ENCODE data around the gene SFXN3. TPM values are rescaled to one million over a fixed set of nuclear protein-coding genes. Genes with fewer than 3 reads are reported as not detected.
A peak's percentile ranks its signal among the peaks of the same experiment; 100 is the strongest.

SFXN3 gene
- total and polyA plus RNA-seq, 2 of the 13 experiments (the other 11 are each of a cell fraction or from before 2014, with no cell fraction given) = 16.8 to 71.5 TPM

DNA sequence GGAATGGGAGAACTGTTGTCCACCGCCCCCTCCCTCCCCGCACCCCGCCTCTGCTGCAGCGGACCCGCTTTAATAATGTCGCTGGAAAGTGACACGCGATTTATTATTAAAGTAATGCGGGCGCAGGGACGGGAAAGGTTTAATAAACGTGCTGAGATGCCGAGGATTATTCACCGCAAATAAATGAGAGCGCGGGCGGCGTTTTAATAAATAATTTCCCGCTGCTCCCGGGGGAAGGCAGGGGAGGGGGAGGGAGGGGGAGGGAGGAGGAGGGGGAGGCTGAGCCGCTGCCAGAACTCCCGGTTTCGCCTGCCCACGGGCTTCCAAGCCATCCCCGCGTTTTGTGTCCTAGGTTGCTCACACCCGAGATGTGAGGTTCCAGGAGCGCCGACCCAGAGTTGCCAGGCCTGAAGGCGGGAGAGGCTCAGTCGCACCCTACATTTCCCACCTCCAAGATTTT is 35.9 kb downstream of the SFXN3 start:
- no peak for FAIRE-seq
- no peak for DNase-seq (ENCODE audit: low spot score)
- peak overlapping the region; percentile 73 for H3K9ac ChIP-seq (ENCODE audit: insufficient read depth, low read depth, low read length)
- CTCF ChIA-PET (ENCODE audit: low intra/inter-chr PET ratio, low total read pairs) = interaction anchor here (1.4 to 3.8 kb wide), 4 partner anchors 8 to 48 kb away, joined by 3 to 45 read pairs (median 18); no protein-coding TSS in a partner anchor
- no peaks in the 10 kb centered on the region for H4K20me1 ChIP-seq (ENCODE audit: insufficient read depth, low read length)
- BruUV-seq (replicated peaks) = no TSS peak
- peaks cover 34% of the 10 kb centered on the region for H3K4me1 ChIP-seq (ENCODE audit: insufficient read depth, low read length)
- no peaks in the 10 kb centered on the region for H3K36me3 ChIP-seq (replicated peaks in 1 of 2; ENCODE audit: control insufficient read depth in 1 of 2, insufficient read depth in 2 of 2, low read length in 2 of 2)
- H3K4me2 ChIP-seq (ENCODE audit: low read depth, low read length) = peak overlapping the region; percentile 99
- POLR2A ChIA-PET = interaction anchor here (0.8 to 9.0 kb wide), 9 partner anchors 11 to 75 kb away, joined by 3 to 141 read pairs (median 4); no protein-coding TSS in a partner anchor
- intact Hi-C loops (cut with micrococcal nuclease; ENCODE audit: unreplicated experiment) (loop anchor here (1.0 to 5.0 kb wide), 3 partner anchors 26 to 48 kb away; partner anchors contain the start of genes PDZD7 and SFXN3), in situ Hi-C loops (cut with HindIII; ENCODE audit: extremely low pct_ligation_motif_present, low pct_unique_long_range_greater_than_20kb) (loop anchor here (5.0 kb wide), 1 partner anchor 35 kb away; the partner anchor contains the start of genes PDZD7 and SFXN3)
- 1% methylated on average over 31 of the region's 31 CpGs for WGBS (ENCODE audit: low lambda C conversion rate)
- H3K27ac ChIP-seq (ENCODE audit: extremely low read length, insufficient read depth, low read length) = peak overlapping the region; percentile 81
- peaks cover 2 to 16% of the 10 kb centered on the region in 2 experiments; a peak in 4 of 5 replicates for H3K27me3 ChIP-seq (ENCODE audit: control insufficient read depth in 1 of 2, insufficient read depth in 2 of 2, low read length in 2 of 2)
- H3K79me2 ChIP-seq (ENCODE audit: insufficient read depth, low read length) = peaks cover 18% of the 10 kb centered on the region
- ATAC-seq = peak; percentile 1; the same call in 2 of the 3 replicates
- H3K4me3 ChIP-seq (replicated peaks in 1 of 3; ENCODE audit: insufficient read depth in 1 of 3, low read depth in 2 of 3, low read length in 3 of 3) = peak overlapping the region; percentile 60 to 81 (median 62)
- no peaks in the 10 kb centered on the region for H3K9me3 ChIP-seq (ENCODE audit: low read length)
- no peak overlapping the region for H2AFZ ChIP-seq (ENCODE audit: low read length)
- TF ChIP-seq FOXM1 (CRISPR knock-in tag; IDR thresholded peaks at IDR 0.05) (no peak), ZNF776 (CRISPR knock-in tag; IDR thresholded peaks at IDR 0.05) (no peak), RBM39 (IDR thresholded peaks at IDR 0.05; ENCODE audit: low read depth, low read length, poor library complexity, severe bottlenecking) (no peak), ZSCAN31 (CRISPR knock-in tag; IDR thresholded peaks at IDR 0.05; ENCODE audit: low read depth) (0 out of 2 replicates have a peak, but pooled peaks have one; percentile 4), GTF3A (CRISPR knock-in tag; conservative IDR thresholded peaks at IDR 0.05) (no peak), ZFAT (CRISPR knock-in tag; conservative IDR thresholded peaks at IDR 0.05) (no peak), EHMT2 (IDR thresholded peaks at IDR 0.05; ENCODE audit: borderline replicate concordance, low read depth, low read length) (no peak), ZNF781 (CRISPR knock-in tag; IDR thresholded peaks at IDR 0.05; ENCODE audit: borderline replicate concordance, not compliant biosample characterization) (no peak), MED13 (CRISPR knock-in tag; IDR thresholded peaks at IDR 0.05) (no peak), ZNF101 (CRISPR knock-in tag; IDR thresholded peaks at IDR 0.05; ENCODE audit: borderline replicate concordance, low read depth) (no peak), ZNF691 (CRISPR knock-in tag; IDR thresholded peaks at IDR 0.05; ENCODE audit: borderline replicate concordance, low read depth) (no peak), CSRNP1 (CRISPR knock-in tag; IDR thresholded peaks at IDR 0.05) (0 out of 2 replicates have a peak, but pooled peaks have one; percentile 5), RELA (CRISPR knock-in tag; IDR thresholded peaks at IDR 0.05) (no peak), GFI1 (CRISPR knock-in tag; IDR thresholded peaks at IDR 0.05; ENCODE audit: borderline replicate concordance) (0 out of 2 replicates have a peak, but pooled peaks have one; percentile 10), SMAD1 (CRISPR knock-in tag; IDR thresholded peaks at IDR 0.05; ENCODE audit: borderline replicate concordance, low read depth) (no peak), TBP (CRISPR knock-in tag; IDR thresholded peaks at IDR 0.05) (no peak), BCL6 (CRISPR knock-in tag; IDR thresholded peaks at IDR 0.05) (no peak), ZBTB2 (CRISPR knock-in tag; IDR thresholded peaks at IDR 0.05; ENCODE audit: low read depth) (no peak), PCBP1 (IDR thresholded peaks at IDR 0.05; ENCODE audit: borderline replicate concordance, low read depth, low read length) (0 out of 2 replicates have a peak, but pooled peaks have one; percentile 73), ZNF331 (CRISPR knock-in tag; IDR thresholded peaks at IDR 0.05) (no peak; the same call in 1 of the 2 replicates)
